ENCODE data around the gene KLC3.
"Not testable (repeated sequence)": the region's sequence is repeated elsewhere in the genome, so short reads cannot be mapped to it uniquely, and the experiment has no call there.

Gene KLC3

DNA sequence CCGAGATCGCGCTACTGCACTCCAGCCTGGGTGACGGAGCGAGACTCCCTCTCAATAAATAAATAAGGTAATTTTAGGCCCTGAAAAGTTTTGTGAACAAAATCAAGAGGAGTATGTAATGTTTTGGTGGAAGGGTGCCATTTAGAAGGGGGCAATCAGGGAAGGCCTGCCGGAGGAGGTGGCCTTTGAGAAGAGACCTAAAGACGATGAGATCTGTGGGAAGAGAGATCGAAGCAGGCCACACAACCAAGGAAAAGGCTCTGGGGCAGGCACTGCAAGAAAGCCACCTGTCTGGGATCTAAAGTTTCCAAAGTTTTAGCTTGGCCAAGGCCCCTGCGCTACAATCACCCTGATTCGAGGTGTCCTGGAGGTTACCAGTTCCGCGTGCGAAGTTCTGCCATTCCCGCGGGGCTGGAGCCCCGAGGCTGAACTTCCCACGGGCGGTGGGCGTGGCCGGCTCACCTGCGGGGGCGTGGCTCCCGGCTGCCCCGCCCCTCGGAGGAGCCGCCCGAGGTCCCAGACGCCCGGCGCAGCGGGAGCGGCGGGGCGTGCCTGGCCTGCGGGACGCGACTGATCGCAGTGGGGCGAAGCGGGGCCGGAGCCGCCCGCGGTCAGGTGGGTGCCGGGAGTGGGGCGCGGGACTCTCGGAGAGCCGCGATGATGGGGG, at the start of gene KLC3:
Gene KLC3 (plus strand): TSS at position 519 of the 667 bp plus-strand sequence. CDS start 4,792 bp downstream, outside the sequence.
- DNase-seq (ENCODE audit: low read depth in 2 of 2): no peak

DNA sequence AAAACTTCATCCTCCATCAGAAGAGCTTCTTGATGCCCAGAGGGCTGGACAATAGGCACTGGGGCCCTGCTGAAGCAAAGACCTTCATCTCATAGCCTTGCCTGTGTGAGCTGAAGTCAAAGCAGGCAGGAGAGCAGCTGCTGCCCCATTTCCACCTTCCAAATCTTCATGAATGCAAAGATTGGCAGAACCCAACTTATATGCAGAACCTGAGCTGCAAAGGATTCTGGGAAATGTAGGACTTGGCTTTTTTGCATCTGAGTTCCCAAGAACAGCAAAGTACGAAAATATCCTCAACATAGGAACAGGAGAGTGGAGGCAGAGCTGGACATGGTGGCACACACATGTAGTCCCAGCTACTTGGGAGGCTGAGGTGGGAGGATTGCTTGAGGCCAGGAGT, 48.7 kb upstream of the KLC3 start:
- DNase-seq (ENCODE audit: low read depth in 2 of 2): no peak

DNA sequence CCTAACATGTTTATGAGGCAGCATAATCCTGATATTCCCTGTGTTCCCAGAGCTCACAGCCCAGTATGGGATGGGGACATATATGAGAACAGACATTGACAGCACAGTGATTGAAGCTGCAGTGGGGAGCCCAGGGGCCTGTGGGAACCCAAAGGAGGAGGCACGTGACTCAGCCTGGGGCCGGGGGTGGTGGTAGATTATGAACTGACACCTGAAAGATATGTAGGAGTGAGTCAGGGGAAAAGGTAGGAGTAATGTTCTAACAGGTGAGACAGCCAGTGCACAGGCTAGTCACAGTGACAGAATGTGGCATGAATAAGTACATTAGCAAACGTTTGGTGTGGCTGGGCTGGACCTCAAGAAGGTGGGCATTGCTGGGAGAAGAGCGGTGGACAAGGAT, 46.9 kb upstream of the KLC3 start:
- DNase-seq (ENCODE audit: low read depth in 2 of 2): no peak

DNA sequence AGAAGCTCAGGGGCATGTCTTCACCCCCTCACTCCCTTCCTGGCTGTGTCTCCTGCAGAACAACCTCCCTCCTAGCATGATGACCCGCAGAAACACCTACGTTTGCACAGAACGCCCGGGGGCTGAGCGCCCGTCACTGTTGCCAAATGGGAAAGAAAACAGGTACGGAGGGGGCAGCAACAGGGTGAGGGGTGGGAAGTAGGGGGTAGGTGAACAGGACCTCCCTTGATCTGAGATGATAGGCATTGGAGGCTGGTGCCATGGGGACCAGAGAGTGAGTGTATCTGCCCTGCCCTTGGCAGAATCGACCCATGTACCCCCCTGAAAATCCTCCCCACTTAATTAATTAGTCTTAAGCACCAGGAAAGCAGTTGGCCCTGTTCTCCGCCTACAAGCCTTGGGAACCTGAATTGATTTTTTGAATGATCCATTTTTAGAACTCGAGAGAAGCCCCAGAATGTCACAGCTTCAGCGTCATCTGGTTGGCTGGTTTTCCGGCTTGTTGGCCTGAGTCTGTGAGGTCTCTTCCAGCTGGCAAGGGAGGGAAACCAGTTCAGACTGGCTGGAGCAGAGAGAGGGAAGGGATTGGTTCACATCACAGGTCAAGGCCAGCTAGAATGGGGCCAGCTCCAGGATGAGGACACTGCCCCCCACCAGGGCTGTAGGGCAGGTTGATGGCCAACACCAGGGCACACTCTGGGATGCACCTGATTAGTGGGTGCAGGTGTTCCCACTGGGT, 46.1 kb upstream of the KLC3 start:
- DNase-seq (ENCODE audit: low read depth in 2 of 2): no peak

DNA sequence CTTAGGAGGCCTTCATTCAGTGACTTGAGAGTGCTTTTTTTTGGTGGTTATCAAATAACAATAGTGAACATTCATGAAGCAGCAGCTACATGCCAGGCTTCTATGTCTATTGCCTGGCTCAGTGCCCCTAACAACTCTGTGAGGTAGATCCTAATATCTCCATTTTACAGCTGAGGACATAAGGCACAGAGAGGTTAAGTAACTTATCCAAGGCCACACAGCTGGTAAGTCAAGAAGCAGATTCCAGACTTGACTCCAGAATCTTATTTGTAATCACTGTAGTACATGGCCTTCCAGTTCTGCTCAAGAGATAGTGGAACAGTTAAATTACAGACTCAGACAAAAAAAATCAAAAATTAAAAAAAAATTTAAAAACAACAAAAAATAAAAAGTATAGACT, 44.7 kb upstream of the KLC3 start:
- no peak for DNase-seq (ENCODE audit: low read depth in 2 of 2)

DNA sequence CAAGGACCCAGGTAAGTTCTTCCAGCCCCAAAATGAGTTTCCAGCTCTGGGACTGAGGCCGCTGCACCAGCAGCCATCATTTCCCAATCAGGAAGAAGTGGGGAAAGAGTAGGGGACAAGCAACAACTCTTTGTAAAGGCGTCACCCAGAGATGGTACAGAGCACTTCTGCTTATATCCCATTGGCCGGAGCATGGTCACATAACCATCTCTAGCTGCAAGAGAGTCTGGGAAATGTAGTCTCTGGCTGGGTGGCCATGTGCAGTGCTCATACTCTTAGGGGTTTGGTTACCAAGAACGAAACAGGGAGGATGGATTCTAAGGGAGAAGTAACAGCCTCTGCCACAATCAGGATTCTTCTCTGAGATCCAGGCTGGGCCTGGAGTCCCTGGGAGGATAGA, 44.2 kb upstream of the KLC3 start:
- DNase-seq (ENCODE audit: low read depth in 2 of 2): no peak

DNA sequence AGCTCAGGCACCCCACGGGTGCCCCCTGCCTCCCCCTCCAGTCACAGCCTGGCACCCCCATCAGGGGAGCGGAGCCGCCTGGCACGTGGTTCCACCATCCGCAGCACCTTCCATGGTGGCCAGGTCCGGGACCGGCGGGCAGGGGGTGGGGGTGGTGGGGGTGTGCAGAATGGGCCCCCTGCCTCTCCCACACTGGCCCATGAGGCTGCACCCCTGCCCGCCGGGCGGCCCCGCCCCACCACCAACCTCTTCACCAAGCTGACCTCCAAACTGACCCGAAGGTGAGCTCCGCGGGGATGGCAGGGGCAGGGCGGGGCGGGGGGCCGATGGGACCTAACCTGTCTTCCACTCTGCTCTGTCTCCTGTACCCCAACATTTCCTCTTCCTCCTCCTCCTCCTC, 42.9 kb upstream of the KLC3 start:
- no peak for DNase-seq (ENCODE audit: low read depth in 2 of 2)

DNA sequence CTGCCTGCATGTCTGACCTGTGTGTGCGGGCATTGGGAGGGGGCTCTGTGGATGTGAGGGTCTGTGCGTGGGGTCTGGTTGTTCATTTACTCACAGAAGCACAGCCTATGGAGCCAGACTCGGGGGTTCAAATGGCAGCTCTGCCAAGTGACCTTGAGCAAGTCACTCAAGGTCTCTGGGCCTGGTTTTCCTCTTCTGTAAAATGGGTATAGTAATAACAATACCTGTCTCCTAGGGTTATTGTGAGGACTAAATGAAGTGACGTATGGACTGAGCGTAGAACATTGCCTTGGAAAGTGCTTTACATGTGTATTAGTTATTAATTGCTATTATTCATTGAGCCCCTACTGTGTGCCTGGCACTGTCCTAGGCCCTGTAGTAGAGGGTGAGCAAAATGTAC, 42.3 kb upstream of the KLC3 start:
- DNase-seq (ENCODE audit: low read depth in 2 of 2): no peak

DNA sequence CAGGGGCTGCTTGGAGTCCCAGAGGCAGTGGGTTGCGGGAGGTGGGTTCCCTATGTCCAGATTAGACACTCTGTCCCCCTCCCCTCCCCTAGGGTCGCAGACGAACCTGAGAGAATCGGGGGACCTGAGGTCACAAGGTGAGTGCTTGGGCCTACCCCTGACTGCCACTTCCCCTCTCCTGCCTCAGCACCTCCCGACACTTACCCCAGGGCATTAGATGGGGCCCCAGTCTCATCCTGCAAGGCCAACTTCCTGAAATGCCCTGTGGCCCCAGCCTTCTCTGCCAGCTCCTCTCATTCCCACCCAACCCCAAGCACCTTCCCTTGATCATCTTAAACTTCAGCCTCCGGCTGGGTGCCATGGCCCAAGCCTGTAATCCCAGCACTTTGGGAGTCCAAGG, 40.8 kb upstream of the KLC3 start:
- DNase-seq (ENCODE audit: low read depth in 2 of 2): no peak

DNA sequence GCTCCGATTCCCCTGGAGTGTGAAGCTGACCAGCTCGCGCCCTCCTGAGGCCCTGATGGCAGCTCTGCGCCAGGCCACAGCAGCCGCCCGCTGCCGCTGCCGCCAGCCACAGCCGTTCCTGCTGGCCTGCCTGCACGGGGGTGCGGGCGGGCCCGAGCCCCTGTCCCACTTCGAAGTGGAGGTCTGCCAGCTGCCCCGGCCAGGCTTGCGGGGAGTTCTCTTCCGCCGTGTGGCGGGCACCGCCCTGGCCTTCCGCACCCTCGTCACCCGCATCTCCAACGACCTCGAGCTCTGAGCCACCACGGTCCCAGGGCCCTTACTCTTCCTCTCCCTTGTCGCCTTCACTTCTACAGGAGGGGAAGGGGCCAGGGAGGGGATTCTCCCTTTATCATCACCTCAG, 38.1 kb upstream of the KLC3 start:
- no peak for DNase-seq (ENCODE audit: low read depth in 2 of 2)

DNA sequence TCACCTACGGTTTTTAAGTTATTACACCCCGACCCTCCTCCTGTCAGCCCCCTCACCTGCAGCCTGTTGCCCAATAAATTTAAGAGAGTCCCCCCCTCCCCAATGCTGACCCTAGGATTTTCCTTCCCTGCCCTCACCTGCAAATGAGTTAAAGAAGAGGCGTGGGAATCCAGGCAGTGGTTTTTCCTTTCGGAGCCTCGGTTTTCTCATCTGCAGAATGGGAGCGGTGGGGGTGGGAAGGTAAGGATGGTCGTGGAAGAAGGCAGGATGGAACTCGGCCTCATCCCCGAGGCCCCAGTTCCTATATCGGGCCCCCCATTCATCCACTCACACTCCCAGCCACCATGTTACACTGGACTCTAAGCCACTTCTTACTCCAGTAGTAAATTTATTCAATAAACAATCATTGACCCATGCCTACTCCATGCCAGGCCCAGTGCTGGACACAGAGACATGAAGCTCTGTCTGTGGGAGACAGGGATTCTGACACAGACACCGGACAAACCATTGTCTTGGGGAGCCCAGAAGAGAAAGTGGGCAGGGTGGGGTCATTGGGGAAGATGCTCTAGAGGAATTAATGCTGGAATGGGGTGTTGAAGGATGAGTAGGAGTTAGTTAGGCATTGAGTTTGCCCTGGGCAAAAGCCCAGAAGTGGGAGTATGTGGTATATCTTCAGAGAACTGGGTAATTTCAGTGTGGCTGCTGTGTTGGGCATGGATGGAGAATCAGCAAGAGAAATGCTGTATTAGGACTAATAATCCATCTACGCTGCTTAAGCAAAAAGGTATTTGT, 37.1 kb upstream of the KLC3 start:
- no peak for DNase-seq (ENCODE audit: low read depth in 2 of 2)

DNA sequence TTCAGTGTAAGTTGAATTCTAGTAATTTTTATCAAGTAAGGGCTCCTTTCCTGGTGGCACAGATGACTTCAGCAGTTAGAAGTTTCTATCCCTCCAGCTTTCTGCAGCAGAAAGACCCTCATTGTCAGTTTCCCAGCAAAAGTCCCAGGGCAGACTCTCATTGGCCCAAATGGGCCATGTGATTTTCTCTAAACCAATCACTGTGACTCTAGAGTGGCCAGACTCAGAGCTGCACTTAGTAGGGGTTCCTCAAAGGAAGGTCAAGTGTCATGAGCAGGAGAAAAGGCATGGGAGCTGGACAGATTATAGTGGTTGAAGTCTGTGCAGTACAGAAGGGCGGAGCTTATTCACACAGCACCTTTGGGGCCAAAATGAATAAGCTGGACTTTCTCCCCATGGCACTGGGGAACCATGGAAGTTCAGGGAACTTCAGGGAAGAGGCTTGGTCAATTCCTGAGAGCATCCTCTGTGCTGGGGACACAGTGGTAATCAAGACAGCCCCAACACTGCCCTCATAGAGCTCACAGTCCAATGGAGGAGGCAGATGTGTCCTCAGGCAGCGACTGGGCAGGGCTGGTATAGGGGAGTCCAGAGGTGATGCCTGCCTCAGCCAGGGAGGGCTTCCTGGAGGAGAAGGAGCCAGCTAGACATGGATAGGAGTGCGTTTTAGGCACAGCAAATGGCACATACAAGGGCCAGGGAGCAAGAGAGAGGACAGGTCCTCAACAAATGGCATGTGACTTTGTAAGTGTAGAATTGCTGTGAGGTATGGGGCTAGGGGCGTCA, 36.2 kb upstream of the KLC3 start:
- no peak for DNase-seq (ENCODE audit: low read depth in 2 of 2)

DNA sequence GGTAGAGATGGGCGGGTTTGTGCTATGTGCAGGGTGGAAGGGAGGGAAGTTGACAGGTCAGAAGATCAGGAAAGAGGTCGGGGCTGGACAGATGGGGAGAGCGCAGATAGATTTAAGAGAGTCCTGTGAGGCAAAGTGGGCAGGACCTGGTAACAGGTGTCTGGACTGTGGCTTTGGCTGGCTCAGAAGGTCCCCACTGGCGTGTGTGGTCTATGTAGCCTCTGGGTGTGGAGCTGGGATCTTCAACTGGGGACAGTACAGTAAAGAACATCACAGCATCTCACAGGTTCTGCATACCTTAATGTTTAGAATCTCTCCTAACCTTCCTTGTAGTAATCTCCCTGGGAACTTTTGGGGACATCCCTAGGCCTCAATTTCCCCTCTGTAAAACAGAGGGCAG, 35.5 kb upstream of the KLC3 start:
- no peak for DNase-seq (ENCODE audit: low read depth in 2 of 2)

DNA sequence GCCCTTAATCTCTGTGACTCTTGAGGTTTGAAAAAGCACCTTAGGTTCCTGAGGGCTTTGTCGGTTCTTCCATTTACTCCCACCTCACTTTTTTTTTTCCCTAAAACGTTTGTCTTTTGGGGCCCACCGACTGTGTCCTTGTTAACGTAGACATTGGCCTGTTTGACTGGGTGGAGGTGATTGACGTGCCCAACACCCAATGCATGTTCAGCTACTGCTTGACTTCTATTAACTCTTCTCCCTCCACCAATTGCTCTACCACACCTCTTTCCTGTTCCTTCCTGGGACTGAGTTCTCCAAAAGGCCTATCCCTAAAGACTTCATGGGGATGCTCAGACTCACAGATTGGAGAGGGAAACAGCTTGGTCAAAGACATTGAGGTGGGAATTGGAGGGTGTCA, 35.1 kb upstream of the KLC3 start:
- no peak for DNase-seq (ENCODE audit: low read depth in 2 of 2)

DNA sequence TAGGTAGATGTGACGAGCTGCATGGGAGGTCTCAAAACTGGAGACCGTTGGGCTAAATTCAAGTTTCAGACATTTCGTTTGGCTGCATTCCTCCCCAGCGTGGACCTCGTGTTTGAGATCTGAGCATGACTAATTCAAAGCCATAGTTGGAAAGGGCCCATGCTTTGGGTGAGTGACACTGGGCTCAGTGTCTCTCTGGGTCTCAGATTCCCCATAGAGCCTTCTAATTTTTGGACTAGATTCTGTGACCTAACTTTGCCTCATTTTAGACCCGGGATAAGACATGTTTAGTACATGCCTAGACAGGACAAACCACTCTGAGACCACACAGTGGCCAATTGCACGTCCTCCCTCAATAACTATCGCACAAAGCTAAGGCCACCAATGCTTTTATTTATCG, 34.5 kb upstream of the KLC3 start:
- DNase-seq (ENCODE audit: low read depth in 2 of 2): no peak

DNA sequence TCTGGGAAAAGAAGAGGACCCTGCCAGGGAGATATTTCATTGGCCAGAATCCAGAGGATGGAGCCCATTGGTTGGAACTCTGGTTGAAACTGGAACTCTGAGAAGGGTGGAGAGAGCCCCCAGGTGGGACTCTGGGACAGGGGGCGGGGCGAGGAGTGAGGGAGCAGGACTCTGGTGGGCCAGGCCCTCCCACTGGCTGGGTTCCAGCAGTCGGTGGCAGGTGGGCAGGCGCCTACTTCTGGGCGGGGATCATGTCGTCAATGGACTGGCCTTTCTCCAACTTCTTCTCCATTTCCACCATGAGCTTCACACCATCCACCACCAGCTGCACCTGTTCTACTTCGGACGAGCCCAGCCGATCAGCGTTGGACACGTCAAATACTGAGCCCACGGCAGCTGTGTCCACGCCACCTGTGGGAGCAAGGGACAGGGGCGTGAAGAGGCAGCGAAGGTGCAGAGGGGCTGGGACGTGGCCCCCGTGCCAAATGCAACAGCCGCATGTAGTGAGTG, 34.0 kb upstream of the KLC3 start:
- DNase-seq (ENCODE audit: low read depth in 2 of 2): no peak

DNA sequence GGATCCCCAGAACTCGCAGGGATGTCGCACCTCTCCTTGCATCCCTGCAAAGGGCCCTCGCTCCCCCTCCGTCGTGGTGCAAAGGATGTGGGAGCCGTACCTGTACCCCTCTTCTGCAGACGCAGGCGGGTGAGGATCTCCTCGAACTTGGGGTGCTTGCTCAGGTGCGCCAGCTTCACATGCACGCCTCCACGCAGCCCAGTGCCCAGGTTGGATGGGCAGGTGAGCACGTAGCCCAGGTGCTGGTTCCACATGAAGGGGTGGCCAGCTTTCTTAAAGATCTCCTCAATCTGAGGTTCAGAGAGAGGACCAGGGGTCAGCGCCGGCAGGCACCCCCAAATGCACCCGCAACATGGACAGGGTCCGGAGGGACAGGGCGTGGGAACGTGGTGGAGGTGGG, 33.2 kb upstream of the KLC3 start:
- DNase-seq (ENCODE audit: low read depth in 2 of 2): no peak

DNA sequence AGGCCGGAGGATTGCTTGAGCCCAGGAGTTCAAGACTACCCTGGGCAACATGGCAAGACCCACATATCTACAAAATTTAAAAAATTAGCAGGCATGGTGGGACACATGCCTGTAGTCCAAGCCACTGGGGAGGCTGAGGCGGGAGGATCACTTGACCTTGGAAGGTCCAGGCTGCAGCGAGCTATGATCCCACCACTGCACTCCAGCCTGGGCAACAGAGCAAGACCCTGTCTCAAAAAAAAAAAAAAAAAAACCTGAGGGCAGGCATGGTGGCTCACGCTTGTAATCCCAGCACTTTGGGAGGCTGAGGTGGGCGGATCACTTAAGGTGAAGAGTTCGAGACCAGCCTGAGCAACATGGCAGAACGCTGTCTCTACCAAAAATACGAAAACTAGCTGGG, 31.2 kb upstream of the KLC3 start:
- DNase-seq (ENCODE audit: low read depth in 2 of 2): not testable (repeated sequence)

DNA sequence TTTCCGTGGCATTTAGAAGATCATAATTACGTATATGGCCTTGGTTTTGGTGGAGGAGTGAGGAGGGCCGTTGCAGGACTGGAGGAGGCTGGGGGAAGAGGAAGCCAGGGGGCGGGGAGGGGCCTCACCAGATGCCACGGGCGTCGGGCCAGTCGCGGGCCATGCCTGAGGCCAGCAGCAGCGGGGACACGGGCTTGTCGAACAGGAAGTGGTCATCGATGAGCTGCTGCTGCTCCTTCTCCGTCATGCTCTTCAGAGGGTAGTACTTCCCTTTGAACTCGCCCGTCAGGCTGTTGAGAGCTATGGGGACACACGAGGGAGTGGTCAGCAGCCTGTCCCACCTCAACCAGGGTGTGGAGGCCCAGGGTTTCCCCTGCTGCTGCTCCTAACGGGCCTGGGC, 28.9 kb upstream of the KLC3 start:
- no peak for DNase-seq (ENCODE audit: low read depth in 2 of 2)

DNA sequence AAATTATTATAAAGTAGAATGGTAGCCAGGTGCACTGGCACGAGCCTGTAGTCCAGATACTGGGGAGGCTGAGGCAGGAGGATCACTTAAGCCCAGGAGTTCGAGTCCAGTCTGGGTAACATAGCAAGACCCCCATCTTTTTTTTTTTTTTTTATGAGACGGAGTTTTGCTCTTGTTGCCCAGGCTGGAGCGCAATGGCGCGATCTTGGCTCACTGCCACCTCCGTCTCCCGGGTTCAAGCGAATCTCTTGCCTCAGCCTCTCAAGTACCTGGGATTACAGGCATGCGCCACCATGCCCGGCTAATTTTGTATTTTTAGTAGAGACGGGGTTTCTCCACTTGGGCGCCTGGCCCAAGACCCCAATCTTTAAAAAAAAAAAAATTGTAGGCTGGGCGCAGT, 28.3 kb upstream of the KLC3 start:
- not testable (repeated sequence) for DNase-seq (ENCODE audit: low read depth in 2 of 2)

DNA sequence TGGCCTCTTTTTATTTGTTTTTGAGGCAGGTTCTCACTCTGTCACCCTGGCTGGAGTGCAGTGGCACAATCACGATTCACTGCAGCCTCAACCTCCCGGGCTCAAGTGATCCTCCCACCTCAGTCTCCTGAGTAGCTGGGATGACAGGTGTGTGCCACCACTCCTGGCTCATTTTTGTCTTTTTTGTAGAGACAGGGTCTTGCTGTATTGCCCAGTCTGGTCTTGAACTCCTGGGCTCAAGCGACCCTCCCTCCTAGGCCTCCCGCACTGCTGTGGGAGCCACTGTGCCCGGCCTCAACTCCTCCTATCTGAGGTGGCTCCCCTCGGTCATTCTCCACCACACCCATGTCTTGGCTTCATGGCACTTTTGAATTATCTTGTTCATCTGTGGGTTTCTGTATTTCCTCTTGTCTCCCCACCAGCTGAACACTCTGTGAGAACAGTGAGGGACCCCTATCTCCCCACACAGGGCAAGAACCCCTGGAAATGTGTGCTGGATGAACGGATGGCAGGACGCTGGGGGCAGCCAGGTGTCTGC, 25.8 kb upstream of the KLC3 start:
- DNase-seq (ENCODE audit: low read depth in 2 of 2): no peak

DNA sequence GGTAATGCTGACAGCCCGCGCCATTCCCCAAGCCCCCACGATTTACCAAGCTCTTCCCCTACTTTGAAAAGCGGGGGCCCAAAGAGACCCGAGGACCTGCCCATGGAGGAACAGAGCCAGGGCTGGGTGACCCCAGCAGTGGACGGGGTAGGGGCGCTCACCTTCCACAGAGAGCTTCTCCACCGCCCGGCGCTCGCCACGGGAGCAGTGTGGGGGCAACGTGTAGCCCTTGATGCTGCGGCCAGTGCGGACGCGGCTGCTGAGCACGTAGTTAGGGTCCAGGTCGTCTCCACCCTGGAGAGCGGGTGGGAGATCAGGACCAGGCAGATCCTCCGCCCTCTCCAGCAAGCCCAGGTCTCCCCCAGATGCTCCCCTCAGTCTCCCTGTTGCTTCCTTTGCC, 25.2 kb upstream of the KLC3 start:
- DNase-seq (ENCODE audit: low read depth in 2 of 2): no peak

Measured in activated CD8-positive, alpha-beta memory T cell treated with anti-CD3 and anti-CD28 coated beads for 4 hours (primary cell).